Left renal pelvis (tissue), 4 donors: ENCODE data around the gene OMP. TPM values are rescaled to one million over a fixed set of nuclear protein-coding genes. Genes with fewer than 3 reads are reported as not detected.

Experiments used
- DNase-seq, 4 donors: peaks; one replicate each; pipeline ENCODE4 v3.0.0-alpha.2; 2013; ENCODE audit warnings: low read depth in 4 of 4, low spot score in 3 of 4
- polyA plus RNA-seq, 4 donors: library from polyadenylated mRNA; unstranded; fragments of 120-200 nt; gene quantifications; one replicate each; pipeline ENCODE4 v1.2.1, GENCODE V29; 2013; ENCODE audit not compliant: insufficient read length in 4 of 4

Gene OMP
- polyA plus RNA-seq, 4 donors = 0.50 to 0.53 TPM; not detected in 2

DNA sequence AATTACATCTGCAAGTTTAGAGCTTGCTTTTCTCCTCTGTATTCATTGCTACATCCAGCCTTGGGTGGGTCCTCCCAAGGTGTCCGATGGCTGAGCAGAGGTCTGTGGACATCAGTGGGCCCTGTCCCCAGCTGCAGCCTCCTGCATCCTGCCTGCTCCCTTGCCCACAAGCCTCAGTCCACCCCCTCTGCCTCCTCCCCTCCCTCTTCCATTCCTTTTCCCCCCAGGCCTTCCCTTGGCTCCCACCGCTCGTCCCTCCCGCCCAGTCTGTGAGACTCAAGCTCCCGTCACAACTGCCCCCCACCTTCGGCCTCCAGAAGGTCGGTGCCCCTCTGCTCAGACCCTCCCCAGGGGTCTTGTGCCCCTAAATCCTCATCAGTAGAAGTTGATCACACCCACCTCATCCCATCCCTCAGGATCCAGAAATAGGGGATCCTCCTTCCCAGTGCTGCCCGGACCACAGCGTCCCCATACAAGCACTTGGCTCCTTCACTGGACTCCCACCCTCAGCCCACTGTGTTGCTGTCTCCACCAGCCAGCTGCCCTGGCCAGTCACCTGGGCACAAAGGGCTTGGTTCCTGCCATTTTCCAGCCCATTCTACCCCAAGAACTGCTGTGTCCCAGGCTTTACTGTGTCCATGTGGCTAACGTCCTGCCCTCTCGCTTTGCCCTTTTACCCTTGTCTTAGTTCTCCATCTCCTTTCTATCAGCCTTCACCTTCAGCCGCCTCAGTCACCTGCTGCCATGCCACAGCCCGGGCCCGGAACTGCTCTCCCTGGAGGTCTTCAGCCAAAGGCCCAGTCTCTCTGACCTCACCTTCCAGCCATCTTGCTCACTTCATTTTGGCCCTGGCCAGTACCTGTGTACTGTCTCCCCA is 2.2 kb upstream of the OMP start:
- no peak for DNase-seq

DNA sequence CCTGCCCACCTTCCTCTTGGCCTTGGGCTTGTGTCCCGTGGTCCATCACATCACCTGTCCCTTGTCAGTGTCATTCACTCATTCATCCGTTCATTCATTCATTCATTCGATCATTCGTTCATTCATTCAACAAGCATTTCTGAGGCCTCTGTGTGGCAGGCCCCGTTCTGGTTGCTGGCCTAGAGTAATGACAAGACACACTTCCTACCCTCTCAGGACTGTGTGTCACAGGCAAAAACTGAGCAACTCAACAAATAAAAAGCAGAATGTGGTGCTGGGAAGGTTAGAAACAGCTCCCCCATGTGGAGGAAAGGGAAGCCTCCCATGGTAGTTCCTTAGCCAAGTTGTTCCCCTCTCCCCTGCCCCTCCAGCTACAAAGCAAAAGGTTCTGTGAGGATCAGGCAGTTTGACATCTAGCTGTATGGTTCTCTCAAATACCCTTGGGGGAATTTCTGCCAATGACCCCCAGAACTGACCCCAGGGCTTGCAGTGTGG is 1.6 kb upstream of the OMP start:
- DNase-seq = no peak

- no peak for DNase-seq
Observed at GRCh38 chr11:77103319-77103718, 679 bp downstream of the OMP start.

- DNase-seq = no peak
Observed at GRCh38 chr11:77104727-77105126, 2.1 kb downstream of the OMP start.

GRCh38 chr11:77106321-77106720 is 3.7 kb downstream of the OMP start:
- no peak for DNase-seq

- no peak for DNase-seq
Observed at GRCh38 chr11:77106759-77107158, 4.1 kb downstream of the OMP start.

DNA sequence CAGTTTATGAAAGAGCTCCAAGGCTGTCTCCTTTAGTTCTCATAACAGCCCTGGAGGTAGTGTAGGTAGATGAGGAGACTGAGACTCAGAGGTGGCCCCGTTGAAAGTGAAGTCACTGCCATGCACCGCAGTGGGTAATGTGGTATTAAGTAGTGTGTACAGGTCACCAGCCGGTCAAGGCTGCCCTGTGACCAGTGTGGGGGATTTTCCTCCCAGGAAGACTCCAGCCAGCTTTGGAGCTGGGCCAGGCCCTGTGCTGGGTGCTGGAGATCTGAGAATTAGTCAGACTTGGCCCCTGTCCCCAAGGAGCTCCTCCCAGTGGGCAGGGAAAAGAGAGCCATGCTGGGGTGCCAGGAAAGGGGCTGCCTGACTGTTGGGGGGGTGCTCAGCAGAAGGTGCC is 5.3 kb downstream of the OMP start:
- no peak for DNase-seq

- no peak for DNase-seq
Observed at GRCh38 chr11:77108436-77108835, 5.8 kb downstream of the OMP start.

GRCh38 chr11:77109236-77110019 is 6.8 kb downstream of the OMP start:
- no peak for DNase-seq

- DNase-seq = no peak
Observed at GRCh38 chr11:77110836-77111235, 8.2 kb downstream of the OMP start.

DNA sequence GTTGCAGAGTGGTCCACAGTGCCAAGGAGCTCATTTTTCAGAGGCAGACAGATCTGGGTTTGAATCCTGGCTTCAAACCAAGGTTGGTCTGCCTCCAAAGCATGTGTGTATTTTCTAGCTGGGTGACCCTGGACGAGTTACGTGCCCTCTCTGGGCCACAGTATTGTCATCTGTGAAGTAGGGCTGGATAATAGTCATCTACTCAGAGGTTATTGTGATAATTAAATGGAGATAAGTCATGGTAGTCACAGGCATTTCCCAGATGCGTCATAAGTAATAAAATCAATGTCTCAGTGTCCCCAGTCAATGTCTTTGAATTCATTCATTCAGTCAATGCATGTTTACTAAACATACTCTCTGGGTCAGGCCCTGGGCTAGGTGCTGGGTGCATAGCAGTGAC is 8.6 kb downstream of the OMP start:
- no peak for DNase-seq

DNA sequence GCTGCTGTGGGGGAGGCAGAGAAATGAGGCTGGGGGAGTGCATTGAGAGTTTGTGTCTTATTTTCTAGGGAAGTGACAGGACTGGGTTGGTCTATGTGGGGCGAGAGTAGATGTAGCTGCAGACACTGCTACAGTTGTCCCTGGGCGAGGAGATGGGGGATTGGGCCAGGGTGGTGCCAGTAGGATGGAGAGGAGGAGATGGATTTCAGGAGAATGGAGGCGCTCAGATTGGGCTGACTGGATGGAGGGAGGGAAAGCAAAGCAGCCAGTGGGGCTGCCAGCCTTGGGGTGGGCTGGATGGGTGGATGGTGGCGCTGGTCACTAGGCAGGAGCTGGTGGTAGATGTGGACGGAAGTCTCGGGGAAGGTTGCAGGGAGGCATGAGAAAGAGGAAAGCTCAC is 9.3 kb downstream of the OMP start:
- no peak for DNase-seq

- no peak for DNase-seq
Observed at GRCh38 chr11:77112641-77113381, 10.2 kb downstream of the OMP start.

GRCh38 chr11:77113382-77114088 is 10.9 kb downstream of the OMP start:
- DNase-seq = no peak

DNA sequence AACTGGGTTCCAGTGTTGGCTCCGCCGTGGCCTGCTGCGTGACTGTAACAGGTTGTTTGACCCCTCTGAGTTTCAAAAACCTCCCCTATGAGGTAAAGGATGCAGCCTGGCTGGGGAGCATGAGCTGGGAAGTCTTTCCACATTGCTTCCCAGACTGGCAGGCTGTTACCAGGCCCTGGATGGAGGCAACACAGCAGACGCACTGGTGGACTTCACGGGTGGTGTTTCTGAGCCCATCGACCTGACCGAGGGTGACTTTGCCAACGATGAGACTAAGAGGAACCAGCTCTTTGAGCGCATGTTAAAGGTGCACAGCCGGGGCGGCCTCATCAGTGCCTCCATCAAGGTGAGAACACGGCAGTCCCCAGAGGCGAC is 11.4 kb downstream of the OMP start:
- no peak for DNase-seq

DNA sequence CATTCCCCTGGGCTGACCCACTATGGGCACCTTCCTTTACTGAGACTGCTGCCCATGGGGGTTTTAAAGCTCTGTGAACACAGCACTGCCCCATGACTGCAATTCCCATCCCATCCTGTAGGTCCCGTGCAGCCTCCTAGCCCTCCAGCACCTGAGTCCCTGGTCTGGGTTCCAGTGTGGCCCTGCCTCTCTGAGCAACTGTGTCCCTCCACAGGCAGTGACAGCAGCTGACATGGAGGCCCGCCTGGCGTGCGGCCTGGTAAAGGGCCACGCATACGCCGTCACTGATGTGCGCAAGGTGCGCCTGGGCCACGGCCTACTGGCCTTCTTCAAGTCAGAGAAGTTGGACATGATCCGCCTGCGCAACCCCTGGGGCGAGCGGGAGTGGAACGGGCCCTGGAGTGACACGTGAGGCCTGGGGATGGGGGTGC is 12.6 kb downstream of the OMP start:
- DNase-seq = no peak

GRCh38 chr11:77115956-77116355 is 13.3 kb downstream of the OMP start:
- DNase-seq = no peak

DNA sequence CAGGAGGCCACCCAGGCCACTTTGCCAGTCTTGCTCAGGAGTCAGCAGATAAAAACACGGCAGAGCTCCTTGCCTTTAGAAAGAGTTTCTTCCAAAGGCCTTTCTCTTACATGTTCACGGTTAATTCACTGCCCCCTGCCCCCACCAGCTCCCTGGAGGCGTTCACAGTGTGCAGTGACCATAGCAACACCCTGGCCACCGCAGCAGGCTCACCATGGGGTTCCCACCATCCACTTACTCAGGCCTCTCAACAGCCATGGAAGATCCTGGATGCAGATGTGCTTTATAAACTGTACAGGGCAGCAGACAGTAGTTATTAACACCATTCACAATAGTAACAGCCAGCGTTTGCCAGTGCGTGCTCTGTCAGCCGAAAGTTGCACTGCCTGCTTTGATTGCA is 14.9 kb downstream of the OMP start:
- no peak for DNase-seq

DNA sequence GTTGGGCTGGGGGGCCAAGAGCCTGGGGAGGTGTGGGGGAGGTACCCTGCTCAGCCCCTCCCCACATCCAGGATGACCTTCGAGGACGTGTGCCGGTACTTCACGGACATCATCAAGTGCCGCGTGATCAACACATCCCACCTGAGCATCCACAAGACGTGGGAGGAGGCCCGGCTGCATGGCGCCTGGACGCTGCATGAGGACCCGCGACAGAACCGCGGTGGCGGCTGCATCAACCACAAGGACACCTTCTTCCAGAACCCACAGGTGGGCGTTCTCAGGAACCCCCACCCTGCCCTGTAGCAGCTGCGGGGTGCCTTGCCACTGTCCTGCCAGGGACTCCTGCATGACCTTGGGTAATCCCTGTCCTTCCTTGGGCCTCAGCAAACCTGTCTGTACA is 15.4 kb downstream of the OMP start:
- DNase-seq = no peak

DNA sequence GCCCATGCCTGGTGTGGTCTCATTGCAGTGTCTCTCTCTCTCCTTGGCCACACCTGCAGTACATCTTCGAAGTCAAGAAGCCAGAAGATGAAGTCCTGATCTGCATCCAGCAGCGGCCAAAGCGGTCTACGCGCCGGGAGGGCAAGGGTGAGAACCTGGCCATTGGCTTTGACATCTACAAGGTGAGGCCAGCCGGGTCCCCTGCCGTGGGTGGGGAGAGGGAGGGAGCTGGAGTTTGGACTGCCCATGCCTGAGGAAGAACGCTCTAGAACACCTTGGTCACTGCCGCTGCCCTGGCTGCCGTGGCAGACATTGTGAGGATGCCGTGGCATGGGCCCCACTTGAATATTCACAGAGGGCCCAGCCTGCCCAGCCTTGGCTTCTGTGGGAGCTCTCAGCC is 16.3 kb downstream of the OMP start:
- no peak for DNase-seq
